HG03460 (cell line): ENCODE results near the gene TEX9.
"Not testable (repeated sequence)": the region's sequence is repeated elsewhere in the genome, so short reads cannot be mapped to it uniquely, and the experiment has no call there.

Source experiments
- ATAC-seq: cut with Tn5 transposase; IDR thresholded peaks from one replicate; pipeline ENCODE4 v1.9.1; 2021; ENCODE audit not compliant: unreplicated experiment

TEX9 gene

GRCh38 chr15:56365075-56365711 is at the start of gene TEX9:
TEX9 (plus strand) TSS chr15:56365426; CDS start chr15:56365451, 25 bp downstream.
- peak; percentile 95 for ATAC-seq

GRCh38 chr15:56316561-56316960 is 48.7 kb upstream of the TEX9 start:
- ATAC-seq: not testable (repeated sequence)

- ATAC-seq: no peak
Measured at GRCh38 chr15:56320316-56320715, 44.9 kb upstream of the TEX9 start.

DNA sequence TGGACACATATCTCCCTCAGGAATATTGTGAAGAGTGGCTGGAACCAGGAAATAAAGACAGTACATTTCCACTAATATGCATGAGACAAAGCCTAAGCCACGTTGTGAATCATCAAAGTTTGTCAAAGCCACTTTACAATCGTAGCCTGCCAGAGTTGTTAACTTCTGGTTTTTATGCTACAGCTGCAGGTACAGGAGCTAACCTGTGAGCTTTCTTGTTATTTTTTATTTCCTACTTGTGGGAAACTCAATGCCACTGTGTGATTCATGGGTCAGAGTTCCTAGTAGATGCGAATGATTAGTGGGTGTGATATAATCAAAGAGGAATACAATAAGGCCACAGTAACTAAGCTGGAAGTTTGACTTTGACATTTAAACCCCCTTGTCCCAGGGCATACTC is 44.4 kb upstream of the TEX9 start:
- no peak for ATAC-seq

GRCh38 chr15:56322444-56322843 is 42.8 kb upstream of the TEX9 start:
- no peak for ATAC-seq

GRCh38 chr15:56323435-56323834 is 41.8 kb upstream of the TEX9 start:
- no peak for ATAC-seq

- ATAC-seq: no peak
Measured at GRCh38 chr15:56325186-56325585, 40.0 kb upstream of the TEX9 start.

DNA sequence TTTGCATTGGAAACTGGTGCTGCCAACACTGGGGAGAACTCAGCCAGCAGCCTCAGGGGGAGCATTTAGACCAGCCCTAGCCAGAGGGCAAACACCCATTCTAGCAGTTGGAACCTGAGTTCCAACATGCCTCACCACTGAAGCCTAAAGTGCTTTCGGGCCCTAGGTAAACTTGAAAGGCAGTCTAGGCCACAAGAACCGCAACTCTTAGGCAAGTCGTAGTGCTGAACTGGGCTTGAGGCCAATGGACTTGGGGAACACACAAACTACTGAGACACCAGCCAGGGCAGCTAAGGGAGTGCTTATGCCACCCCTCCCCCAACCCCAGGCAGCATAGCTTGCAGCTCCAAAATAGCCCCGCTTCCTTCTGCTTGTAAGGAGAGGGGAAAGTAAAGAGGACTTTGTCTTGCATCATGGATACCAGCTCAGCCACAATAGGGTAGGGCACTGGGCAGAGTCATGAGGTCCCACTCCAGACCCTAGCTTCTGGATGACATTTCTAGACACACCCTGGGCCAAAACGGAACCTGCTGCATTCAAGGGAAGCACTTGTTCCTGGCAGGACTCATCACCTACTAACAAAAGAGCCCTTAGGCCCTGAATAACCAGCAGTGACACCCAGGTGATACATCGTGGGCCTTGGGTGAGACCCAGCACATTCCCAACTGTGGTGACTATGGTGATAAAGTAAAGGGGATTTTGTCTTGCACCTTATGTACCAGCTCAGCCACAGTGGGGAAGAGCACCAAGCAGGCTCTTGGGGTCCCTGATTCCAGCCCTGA is 37.3 kb upstream of the TEX9 start:
- ATAC-seq: no peak

GRCh38 chr15:56337084-56337725 is 28.0 kb upstream of the TEX9 start:
- ATAC-seq: no peak

DNA sequence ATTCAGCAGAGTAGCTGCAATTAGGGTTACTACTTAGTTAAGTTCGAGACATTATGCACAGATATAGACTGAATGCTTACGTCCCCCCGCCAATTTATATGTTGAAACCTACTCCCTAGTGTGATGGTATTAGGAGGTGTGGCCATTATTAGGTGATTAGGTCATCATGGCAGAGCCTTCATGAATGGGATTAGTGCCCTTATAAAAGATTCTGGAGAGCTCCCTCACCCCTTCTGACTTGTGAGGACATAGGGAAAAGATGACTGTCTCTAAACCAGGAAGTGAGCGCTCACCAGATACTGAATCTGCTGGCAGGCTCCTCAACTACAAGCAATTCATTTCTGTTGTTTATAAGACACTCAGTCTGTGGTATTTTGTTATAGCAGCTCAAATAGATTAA is 25.6 kb upstream of the TEX9 start:
- ATAC-seq: no peak

DNA sequence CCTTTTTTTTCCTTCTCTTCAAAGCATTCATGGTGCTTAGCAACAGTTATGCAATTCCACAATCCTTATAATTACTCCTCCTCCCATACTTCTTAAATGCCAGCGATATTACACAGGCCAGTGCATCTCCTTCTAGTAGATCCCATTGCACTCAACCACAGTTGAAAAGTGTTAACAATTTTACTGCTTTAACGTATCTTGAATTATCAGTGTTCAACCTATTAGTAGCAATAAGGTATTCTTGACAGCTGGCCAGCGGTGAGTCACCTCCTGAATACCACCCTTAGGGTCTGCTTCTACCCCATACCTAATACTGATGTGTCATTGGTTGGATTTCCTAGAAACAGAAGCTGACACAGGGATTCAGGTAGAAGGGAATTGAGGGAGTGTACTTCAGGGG is 24.0 kb upstream of the TEX9 start:
- no peak for ATAC-seq

DNA sequence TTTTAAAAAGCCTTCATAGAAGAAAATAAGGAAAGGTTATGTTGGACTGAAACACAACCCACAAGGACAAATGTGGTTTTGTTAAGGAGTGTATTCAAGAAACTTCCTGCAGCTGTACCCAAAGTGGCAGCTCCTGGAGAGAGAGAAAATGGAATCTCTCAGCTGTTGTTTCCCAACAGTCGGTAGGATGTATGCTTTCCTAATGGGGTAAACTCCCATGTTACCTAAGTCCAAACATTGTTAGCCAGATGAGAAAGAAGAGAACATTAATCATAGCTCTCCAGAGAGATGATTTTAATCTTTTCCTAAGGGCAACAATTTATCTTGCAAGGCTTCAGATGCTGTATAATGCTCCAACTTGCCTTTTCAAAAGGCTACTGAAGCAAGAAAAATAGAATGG is 22.6 kb upstream of the TEX9 start:
- ATAC-seq: no peak

DNA sequence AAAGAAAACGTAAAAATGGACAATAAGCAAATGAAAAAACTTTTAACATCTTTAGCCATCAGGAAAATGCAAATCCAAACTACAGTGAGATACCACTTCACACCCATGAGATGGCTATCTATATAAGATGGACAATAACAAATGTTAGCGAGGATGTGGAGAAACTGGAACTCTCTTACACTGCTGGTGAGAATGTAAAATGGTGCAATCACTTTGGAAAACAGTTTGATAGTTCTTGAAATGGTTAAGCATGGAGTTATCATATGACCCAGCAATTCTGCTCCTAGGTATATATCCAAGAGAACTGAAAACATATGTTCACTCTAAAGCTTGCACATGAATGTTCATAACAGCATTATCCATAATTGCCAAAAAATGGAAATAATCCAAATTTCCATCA is 21.3 kb upstream of the TEX9 start:
- no peak for ATAC-seq

DNA sequence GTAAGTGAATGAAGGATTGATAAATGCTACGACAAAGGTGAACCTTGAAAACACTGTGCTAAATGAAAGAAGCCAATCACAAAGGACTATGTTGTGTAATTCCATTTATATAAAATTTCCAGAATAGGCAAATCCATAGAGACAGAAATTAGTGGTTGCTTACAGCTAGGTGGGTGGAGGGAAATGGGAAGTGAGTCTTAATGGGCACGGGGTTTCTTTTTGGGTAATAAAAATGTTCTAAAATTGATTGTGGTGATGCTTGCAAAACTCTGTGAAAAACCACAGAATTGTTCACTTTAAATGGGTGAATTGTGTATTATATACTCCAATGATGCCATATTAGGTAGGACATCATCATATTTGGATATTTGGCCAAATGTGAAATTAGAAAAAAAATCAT is 20.9 kb upstream of the TEX9 start:
- ATAC-seq: no peak

DNA sequence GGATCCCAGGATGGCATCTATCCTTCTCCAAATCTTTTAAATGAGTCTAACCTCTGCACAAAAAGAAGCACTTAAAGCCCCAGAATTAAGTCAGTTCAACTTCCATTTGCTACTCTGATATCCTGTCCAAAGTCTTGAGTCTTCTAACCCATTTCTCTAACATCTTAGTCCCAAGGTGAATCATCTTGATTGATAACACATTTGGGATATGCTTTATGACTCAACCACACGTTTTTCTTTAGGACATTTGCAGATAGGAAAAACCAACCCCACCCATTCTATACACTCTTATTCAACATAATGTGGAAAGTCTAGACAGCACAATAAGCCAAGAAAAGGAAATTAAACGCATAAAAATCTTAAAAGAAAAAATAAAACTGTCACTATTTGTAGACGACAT is 18.8 kb upstream of the TEX9 start:
- no peak for ATAC-seq

GRCh38 chr15:56349554-56349953 is 15.7 kb upstream of the TEX9 start:
- ATAC-seq: no peak

DNA sequence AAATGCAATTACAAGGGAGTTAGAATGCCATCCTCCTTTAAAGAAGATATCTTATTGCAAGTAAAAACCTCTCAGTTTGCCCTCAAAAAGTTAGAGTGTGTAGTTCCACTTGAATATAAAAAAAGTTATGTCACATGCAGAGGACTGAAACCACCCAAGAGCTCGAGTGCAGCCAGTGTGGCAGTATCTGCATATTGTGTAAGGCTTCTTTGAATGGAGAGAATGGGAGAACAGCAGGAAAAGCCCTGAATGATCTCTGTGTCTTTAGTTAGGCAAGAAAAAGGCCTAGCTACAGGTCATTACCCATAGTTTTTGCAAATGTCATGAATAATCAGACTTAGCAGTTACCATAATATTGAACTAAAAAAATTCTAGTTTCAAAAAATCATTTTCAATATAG is 13.9 kb upstream of the TEX9 start:
- ATAC-seq: no peak

DNA sequence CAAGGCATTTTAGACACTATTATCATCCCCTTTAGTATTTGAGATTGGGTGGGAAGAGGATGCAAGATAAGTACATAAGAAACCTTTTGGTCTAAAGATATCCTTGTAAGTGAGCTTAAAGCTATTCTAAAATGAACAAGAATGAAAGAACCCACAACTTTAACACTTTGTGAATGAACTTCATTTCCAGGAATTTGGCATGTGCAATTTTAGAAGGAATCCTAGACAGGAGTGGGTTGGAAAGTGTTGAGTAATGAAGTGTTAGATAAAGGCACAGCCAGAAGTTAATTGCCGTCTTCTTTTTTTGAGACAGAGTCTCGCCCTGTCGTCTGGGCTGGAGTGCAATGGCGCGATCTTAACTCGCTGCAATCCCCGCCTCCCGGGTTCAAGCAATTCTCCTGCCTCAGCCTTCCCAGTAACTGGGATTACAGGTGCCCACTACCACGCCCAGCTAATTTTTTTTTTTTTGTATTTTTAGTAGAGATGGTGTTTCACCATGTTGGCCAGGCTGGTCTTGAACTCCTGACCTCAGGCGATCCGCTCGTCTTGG is 13.2 kb upstream of the TEX9 start:
- ATAC-seq: no peak

DNA sequence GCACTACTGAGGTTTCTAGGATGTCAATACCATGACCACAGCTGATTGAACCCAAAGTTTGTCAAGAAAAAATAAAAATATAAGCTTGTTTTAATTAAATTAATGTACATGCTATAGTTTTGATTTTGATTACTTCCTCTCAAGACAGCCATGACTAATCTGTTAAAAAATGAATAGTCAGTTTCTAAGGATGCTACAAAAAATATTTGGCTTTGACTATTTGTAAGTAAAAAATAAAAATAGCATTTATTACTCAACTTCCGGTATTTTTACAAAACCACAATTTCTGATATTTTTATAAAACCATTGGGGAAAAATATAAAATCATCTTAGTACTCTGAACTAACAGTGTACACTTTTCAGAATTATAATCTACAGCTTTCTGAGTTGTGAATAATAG is 12.1 kb upstream of the TEX9 start:
- ATAC-seq: no peak

- ATAC-seq: no peak
Measured at GRCh38 chr15:56353740-56354139, 11.5 kb upstream of the TEX9 start.

DNA sequence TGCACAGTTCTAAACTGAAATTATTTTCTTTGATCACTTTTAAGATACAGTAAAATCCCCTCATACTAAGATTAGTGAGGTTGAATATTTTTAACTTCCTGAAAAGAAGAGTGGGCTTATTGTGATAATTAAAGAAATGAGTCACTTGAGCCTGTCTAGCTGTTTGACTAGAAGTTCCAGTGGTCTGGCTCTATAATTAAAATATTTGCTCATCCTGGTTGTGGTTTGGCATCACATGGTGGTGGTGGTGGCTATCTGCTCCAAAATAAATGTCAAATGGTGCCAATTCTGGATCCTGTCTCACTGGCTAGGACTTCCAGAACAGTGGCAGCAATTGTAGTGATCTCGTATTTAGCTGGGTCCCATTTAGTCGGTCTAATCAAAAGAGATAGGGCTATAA is 8.6 kb upstream of the TEX9 start:
- ATAC-seq: no peak

GRCh38 chr15:56358604-56359003 is 6.6 kb upstream of the TEX9 start:
- ATAC-seq: no peak
